Iris pigment epithelial cell (primary cell): Measurements from ENCODE around the gene HCST.

Experiments
- DNase-seq: peaks from one replicate; pipeline ENCODE4 v3.0.0-alpha.2; 2011; ENCODE audit warnings: low read depth

The HCST gene

GRCh38 chr19:35901854-35902661 is at the start of gene HCST:
HCST (plus strand) TSS chr19:35902529; CDS start chr19:35902594, 65 bp downstream.
- no peak for DNase-seq

- DNase-seq: no peak
Observed at GRCh38 chr19:35853038-35853756, 49.1 kb upstream of the HCST start.

- no peak for DNase-seq
Observed at GRCh38 chr19:35856546-35857149, 45.7 kb upstream of the HCST start, which contains the start of gene KIRREL2. KIRREL2 (plus strand) TSS chr19:35856911; CDS start chr19:35857120, 209 bp downstream.

GRCh38 chr19:35858311-35858710 is 44.0 kb upstream of the HCST start:
- DNase-seq: no peak

- DNase-seq: no peak
Observed at GRCh38 chr19:35859414-35859813, 42.9 kb upstream of the HCST start.

- no peak for DNase-seq
Observed at GRCh38 chr19:35860436-35860817, 41.9 kb upstream of the HCST start.

- no peak for DNase-seq
Observed at GRCh38 chr19:35860818-35861639, 41.3 kb upstream of the HCST start.

GRCh38 chr19:35861640-35862160 is 40.6 kb upstream of the HCST start:
- no peak for DNase-seq

GRCh38 chr19:35862528-35862927 is 39.8 kb upstream of the HCST start:
- DNase-seq: no peak

- no peak for DNase-seq
Observed at GRCh38 chr19:35863018-35863417, 39.3 kb upstream of the HCST start.

GRCh38 chr19:35868172-35868822 is 34.0 kb upstream of the HCST start, which contains the start of gene APLP1:
APLP1 (plus strand) TSS chr19:35868574; CDS start chr19:35868637, 63 bp downstream.
- peak; percentile 31 for DNase-seq

GRCh38 chr19:35868823-35869326 is 33.5 kb upstream of the HCST start:
- DNase-seq: no peak

- peak; percentile 90 for DNase-seq
Observed at GRCh38 chr19:35869327-35870123, 32.8 kb upstream of the HCST start.

GRCh38 chr19:35870124-35870736 is 32.1 kb upstream of the HCST start:
- peak; percentile 11 for DNase-seq

- DNase-seq: no peak
Observed at GRCh38 chr19:35870798-35871197, 31.5 kb upstream of the HCST start.

- no peak for DNase-seq
Observed at GRCh38 chr19:35871611-35872010, 30.7 kb upstream of the HCST start.

GRCh38 chr19:35872180-35872579 is 30.1 kb upstream of the HCST start:
- no peak for DNase-seq

GRCh38 chr19:35874392-35874930 is 27.9 kb upstream of the HCST start:
- DNase-seq: no peak

GRCh38 chr19:35879068-35879467 is 23.3 kb upstream of the HCST start:
- no peak for DNase-seq
